Heart right ventricle (tissue), 16 donors: ENCODE results near the gene PDE9A. TPM values are rescaled to one million over a fixed set of nuclear protein-coding genes. Genes with fewer than 3 reads are reported as not detected.

Source experiments
- ATAC-seq, 8 donors: fragments of 200-7000 bp; cut with Tn5 transposase; one replicate each; pipeline ENCODE4 v1.9.1; 2020; ENCODE audit warnings: mild to moderate bottlenecking in 8 of 8, moderate library complexity in 8 of 8, moderate number of reproducible peaks in 1 of 8
- DNase-seq, 2 donors: peaks; one replicate each; pipeline ENCODE4 v3.0.0-alpha.2; 2020
- H3K27ac ChIP-seq, 10 donors: fragments of 200-600 bp; sonication (generic) in 2 of 10; one replicate each; pipeline versions ENCODE4 v1.5.0 to v1.8.0; 2020 to 2022; ENCODE audit warnings: mild to moderate bottlenecking in 3 of 10
- H3K27me3 ChIP-seq, 7 donors: fragments of 200-600 bp; one replicate each; pipeline ENCODE4 v1.8.0; 2021 to 2022; ENCODE audit warnings: mild to moderate bottlenecking in 2 of 7
- H3K36me3 ChIP-seq, 9 donors: fragments of 200-600 bp; sonication (generic) in 1 of 9; one replicate each; pipeline versions ENCODE4 v1.5.0 to v1.8.0; 2020 to 2022; ENCODE audit warnings: mild to moderate bottlenecking in 2 of 9
- H3K4me1 ChIP-seq, 9 donors: fragments of 200-600 bp; sonication (generic) in 1 of 9; one replicate each; pipeline versions ENCODE4 v1.5.0 to v1.8.0; 2020 to 2022; ENCODE audit warnings: mild to moderate bottlenecking in 4 of 9
- H3K4me3 ChIP-seq, 10 donors: fragments of 200-600 bp; sonication (generic) in 2 of 10; one replicate each; pipeline versions ENCODE4 v1.5.0 to v1.8.0; 2020 to 2022; ENCODE audit warnings: mild to moderate bottlenecking in 7 of 10, moderate library complexity in 2 of 10
- H3K9me3 ChIP-seq, 11 donors: fragments of 200-600 bp in 10 of 11; sonication (generic) in 2 of 11; one replicate each; pipeline versions ENCODE4 v1.5.0 to v1.8.0; 2013 to 2022; ENCODE audit warnings: mild to moderate bottlenecking in 2 of 11, control low read depth in 1 of 11, moderate library complexity in 1 of 11
- CTCF ChIP-seq, 9 donors: fragments of 200-600 bp; sonication (generic) in 2 of 9; IDR thresholded peaks; one replicate each; pipeline versions ENCODE4 v1.5.0 to v1.8.0; 2021 to 2022; ENCODE audit warnings: antibody characterized with exemption in 9 of 9, mild to moderate bottlenecking in 5 of 9, moderate library complexity in 1 of 9
- WGBS, 2 donors: extraction: QIAGEN DNeasy Blood & Tissue Kit; methylation state at CpG; one replicate each; pipeline ENCODE4 v1.1.7; 2013; ENCODE audit warnings: inconsistent platforms in 1 of 2; 5-methylcytosine and 5-hydroxymethylcytosine counted together
- intact Hi-C, 10 donors: fragments of 100-400 bp; cut with DNase I; formaldehyde crosslinking; loops; one replicate each; pipeline versions ENCODE4 v1.11.1 to v1.14.2; 2022
- polyA plus RNA-seq, 2 donors: library from polyadenylated mRNA; stranded (reverse); fragments of 200-250 nt; gene quantifications; one replicate each; pipeline ENCODE4 v1.2.3, GENCODE V29; 2013
- total RNA-seq, 10 donors: library from RNA; stranded (reverse); fragmentation: NEBNext Ultra II Directional in 3 of 10; extraction: Animal tissue kit (Norgen Biotek cat#: 25700) in 3 of 10; gene quantifications; one replicate each; pipeline versions ENCODE4 v1.2.1 to v1.2.4, GENCODE V29; 2021 to 2023
- donor health status: Arrhythmogenic right ventricular cardiomyopathy.
- donor health status: ischemic (EF 13 %, LVEDD 7.1; RV severe dilation, severe dysfunction).
- donor health status: healthy with polysubstance abuse.
- donor health status: DM: no; HTN: yes; CAD: no.
- donor health status: DM: no; HTN: no; CAD: no.
- donor health status: ischemic (EF 25% LVEDD 6.9; RV normal size, moderate dysfunction).
- donor health status: ischemic (EF 25% LVEDD 5.7; RV mildly dilated, moderate dysfunction).
- donor health status: healthy.
- donor health status: DM: yes; HTN: yes; CAD: no.
- donor health status: Ischemic cardiomyopathy.
- donor health status: ischemic (EF 35%, LVEDD 5.7; RV mildly dilated, moderate dysfunction).
- donor health status: nonischemic (EF 11% LVEDD 7.7; RV severe dilation, severe dysfunction).
- donor health status: DM: yes; HTN: yes; CAD: no.
- donor health status: PGD.
- donor health status: ischemic (EF 29% LVEDD 5.4; RV normal size, mild dysfunction).
- donor health status: nonischemic (EF 23%, LVEDD 6.1; RV moderate dilation, normal function).

Gene PDE9A
- total and polyA plus RNA-seq, 12 donors, result 1.2 to 7.0 (median 2.2) TPM

- H3K9me3 ChIP-seq, result no peaks in the 10 kb centered on the region
- H3K27ac ChIP-seq, result peak overlapping the region in 5 of 10 donors; percentile 44 to 91 (median 75)
- peak overlapping the region in 1 of 10 donors; percentile 36 for H3K4me3 ChIP-seq
- intact Hi-C loops, result no loop called here
- TF ChIP-seq CTCF (IDR thresholded peaks at IDR 0.05), result no peak
- H3K4me1 ChIP-seq, result peaks cover 0 to 30% (median 12%) of the 10 kb centered on the region in 9 donors
- 76 to 78% methylated on average over 21 of the region's 21 CpGs for WGBS, 2 donors
- DNase-seq (peak in 1 of 2 donors; percentile 32), ATAC-seq (peak in 6 of 8 donors; percentile 18 to 67 (median 36))
- peaks cover 0 to 5% (median 0%) of the 10 kb centered on the region in 9 donors for H3K36me3 ChIP-seq
- no peaks in the 10 kb centered on the region for H3K27me3 ChIP-seq
These were observed 93.3 kb downstream of the PDE9A start for GRCh38 chr21:42746593-42747275.

DNA sequence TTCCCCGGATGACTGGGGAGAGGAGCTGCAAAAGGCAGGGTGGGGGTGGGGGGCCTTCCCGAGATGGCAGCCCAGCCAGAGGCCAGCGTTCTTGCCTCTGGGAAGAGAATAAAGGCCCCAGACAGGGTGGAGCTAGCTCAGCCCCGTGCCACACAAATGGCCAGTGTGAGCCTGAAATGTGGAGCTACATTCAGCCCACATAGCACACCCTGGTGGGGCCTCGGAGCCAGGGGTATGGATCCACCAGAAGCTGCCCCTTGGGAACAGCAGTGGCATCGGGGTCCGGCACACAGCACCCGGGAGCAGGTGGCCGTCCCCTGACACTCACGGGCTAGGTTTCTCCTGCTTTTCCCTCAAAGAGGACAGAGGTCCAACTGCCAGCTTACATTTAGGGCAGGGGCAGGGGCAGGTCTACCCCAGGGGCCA, 93.9 kb downstream of the PDE9A start:
- intact Hi-C loops, result no loop called here
- TF ChIP-seq CTCF (IDR thresholded peaks at IDR 0.05), result no peak
- no peak for DNase-seq
- peaks cover 0 to 5% (median 0%) of the 10 kb centered on the region in 9 donors for H3K36me3 ChIP-seq
- H3K9me3 ChIP-seq, result no peaks in the 10 kb centered on the region
- peak in 1 of 8 donors; percentile 9 for ATAC-seq
- no peak overlapping the region for H3K4me3 ChIP-seq
- H3K27ac ChIP-seq, result peak overlapping the region in 5 of 10 donors; percentile 34 to 91 (median 64)
- peaks cover 0 to 27% (median 8%) of the 10 kb centered on the region in 9 donors for H3K4me1 ChIP-seq
- no peaks in the 10 kb centered on the region for H3K27me3 ChIP-seq
- WGBS, 2 donors, result 79 to 80% methylated on average over 10 of the region's 10 CpGs

DNA sequence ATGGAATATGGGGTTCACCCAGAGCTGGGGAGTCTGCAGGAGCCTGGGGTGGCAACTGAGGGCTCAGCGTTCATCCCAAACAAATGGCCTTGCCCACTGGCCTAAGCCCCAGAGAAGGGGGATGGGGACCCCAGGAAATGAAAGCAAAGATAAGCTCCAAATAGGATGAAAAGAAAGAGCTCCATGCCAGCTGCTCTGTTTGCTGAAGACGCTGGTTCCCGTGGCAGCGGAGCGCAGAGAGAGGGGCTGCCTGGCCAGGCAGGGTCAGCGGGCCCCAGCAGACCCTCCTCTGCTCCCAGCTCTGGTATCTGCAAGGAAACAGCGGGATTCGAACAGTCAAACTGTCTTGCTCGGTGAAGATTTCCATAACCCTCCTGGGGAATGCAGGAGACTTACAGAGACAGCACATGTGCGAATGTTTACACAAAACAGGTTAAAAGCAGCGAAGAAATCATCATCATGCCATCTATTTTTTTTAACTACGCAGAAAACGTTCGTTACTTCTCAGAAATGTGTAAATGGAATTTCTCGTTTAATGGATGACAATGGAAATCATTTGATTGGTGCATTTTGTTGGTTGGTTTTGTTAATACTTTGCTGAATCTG, 94.4 kb downstream of the PDE9A start:
- peaks cover 0 to 5% (median 0%) of the 10 kb centered on the region in 9 donors for H3K36me3 ChIP-seq
- 87 to 89% methylated on average over 15 of the region's 15 CpGs for WGBS, 2 donors
- TF ChIP-seq CTCF (IDR thresholded peaks at IDR 0.05), result no peak
- intact Hi-C loops, result no loop called here
- H3K9me3 ChIP-seq, result no peaks in the 10 kb centered on the region
- no peak overlapping the region for H3K4me3 ChIP-seq
- H3K4me1 ChIP-seq, result peaks cover 0 to 27% (median 8%) of the 10 kb centered on the region in 9 donors
- ATAC-seq, result no peak
- no peak for DNase-seq
- H3K27ac ChIP-seq, result peak overlapping the region in 3 of 10 donors; percentile 34 to 91 (median 75)
- no peaks in the 10 kb centered on the region for H3K27me3 ChIP-seq

DNA sequence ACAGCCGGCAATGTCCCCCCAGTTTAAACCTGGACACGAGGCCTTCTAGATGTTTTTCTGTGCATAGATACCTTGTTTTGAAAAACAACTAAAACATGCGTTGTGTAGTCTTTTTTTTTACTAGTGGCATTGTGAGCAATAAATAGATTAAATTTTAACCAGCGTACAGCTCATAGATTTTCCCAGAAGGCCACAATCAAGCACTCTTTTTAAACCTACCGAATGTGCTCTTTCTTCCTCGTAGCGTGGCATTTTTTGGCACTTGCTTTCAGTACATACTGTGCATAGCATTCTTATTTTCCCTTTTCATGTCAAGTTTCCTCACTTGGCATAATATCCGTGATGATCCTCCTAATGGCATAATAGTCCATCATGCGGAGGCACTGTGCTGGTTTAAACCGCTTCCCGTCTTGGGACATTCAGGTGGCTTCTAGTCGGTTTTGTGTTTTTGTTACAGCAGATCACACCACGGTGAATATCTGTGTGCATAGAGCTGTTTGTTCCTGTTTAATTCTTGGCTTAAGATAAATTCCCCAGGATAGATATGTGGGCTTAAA, 95.3 kb downstream of the PDE9A start:
- H3K27me3 ChIP-seq, result no peaks in the 10 kb centered on the region
- no peak overlapping the region for H3K27ac ChIP-seq
- H3K4me1 ChIP-seq, result peaks cover 0 to 27% (median 8%) of the 10 kb centered on the region in 9 donors
- intact Hi-C loops, result no loop called here
- DNase-seq (no peak), ATAC-seq (no peak)
- peaks cover 0 to 5% (median 0%) of the 10 kb centered on the region in 9 donors for H3K36me3 ChIP-seq
- H3K9me3 ChIP-seq, result no peaks in the 10 kb centered on the region
- no peak overlapping the region for H3K4me3 ChIP-seq
- 84 to 86% methylated on average over 13 of the region's 13 CpGs for WGBS, 2 donors
- no peak for TF ChIP-seq CTCF (IDR thresholded peaks at IDR 0.05)
